GM21737 (cell line): ENCODE results near the gene BBLN.
A peak's percentile ranks its signal among the peaks of the same experiment; 100 is the strongest.
"Not testable (repeated sequence)": the region's sequence is repeated elsewhere in the genome, so short reads cannot be mapped to it uniquely, and the experiment has no call there.

Experiments
- ATAC-seq: cut with Tn5 transposase; IDR thresholded peaks from one replicate; pipeline ENCODE4 v1.9.1; 2021; ENCODE audit warnings: mild to moderate bottlenecking, moderate library complexity; ENCODE audit not compliant: unreplicated experiment

BBLN gene

GRCh38 chr9:128124451-128124850 lies 35.6 kb upstream of the BBLN start:
- no peak for ATAC-seq

DNA sequence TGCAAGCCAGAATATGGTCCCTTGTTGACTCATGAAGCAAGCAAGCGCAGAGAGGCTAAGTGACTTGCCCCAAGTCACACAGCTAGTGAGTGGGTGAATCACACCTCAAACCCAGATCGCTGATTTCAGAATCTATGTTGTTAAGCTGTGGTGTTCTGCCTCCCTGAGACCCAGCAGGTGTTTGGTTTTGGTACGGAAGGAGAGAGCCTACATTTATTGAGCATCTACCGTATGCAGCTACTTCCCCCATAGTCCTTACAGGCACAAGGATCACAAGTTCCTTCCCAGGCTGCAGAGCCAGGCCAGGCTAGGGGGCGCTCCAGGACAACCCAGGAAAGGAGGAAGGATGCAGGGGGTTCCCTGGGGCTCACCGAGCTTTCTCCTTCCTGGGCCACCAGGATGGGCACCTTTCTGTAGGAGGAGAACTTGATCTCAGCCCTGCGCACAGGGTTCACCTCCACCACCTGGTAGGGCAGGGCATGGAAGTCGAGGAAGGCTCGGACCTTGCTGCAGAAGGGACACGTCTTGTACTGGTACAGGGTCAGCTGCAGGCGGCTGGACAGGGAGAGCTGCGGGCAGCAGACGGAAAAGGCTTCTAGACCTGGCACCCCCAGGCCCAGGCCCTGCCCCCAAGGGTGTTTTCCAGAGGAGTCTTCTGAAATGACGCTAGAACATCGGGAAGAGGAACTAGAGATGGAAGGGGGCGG lies 35.0 kb upstream of the BBLN start:
- no peak for ATAC-seq

- no peak for ATAC-seq
Measured at GRCh38 chr9:128125580-128126354, 34.3 kb upstream of the BBLN start.

GRCh38 chr9:128127568-128127989 lies 32.5 kb upstream of the BBLN start, which contains the start of gene PTGES2:
TSS of gene PTGES2 (minus strand) at chr9:128127729. CDS start at chr9:128127717, 12 bp downstream.
- ATAC-seq: peak; percentile 68

- peak; percentile 57 for ATAC-seq
Measured at GRCh38 chr9:128127990-128128835, 31.9 kb upstream of the BBLN start.

- ATAC-seq: no peak
Measured at GRCh38 chr9:128128836-128129590, 31.1 kb upstream of the BBLN start.

DNA sequence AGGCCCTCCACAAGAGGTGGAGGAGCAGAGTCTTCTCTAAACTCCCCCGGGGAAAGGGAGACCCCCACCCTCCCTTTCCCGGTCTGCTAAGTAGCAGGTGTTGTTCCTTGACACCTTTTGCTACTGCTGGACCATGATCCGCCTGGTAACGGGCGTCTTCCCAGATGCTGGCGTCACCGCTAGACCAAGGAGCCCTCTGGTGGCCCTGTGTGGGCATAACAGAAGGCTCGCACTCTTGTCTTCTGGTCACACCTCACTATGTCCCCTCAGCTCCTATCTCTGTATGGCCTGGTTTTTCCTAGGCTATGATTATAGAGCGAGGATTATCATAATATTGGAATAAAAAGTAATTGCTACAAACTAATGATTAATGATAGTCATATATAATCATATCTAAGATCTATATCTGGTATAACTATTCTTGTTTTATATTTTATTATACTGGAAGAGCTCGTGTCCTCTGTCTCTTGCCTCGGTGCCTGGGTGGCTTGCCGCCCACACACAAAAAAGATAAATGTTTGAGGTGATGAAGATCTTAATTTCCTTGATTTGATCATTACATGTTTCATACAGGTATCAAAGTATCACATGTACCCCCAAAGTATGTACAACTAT lies 30.0 kb upstream of the BBLN start:
- ATAC-seq: not testable (repeated sequence)

- not testable (repeated sequence) for ATAC-seq
Measured at GRCh38 chr9:128130651-128131050, 29.4 kb upstream of the BBLN start.

- not testable (repeated sequence) for ATAC-seq
Measured at GRCh38 chr9:128131346-128131745, 28.7 kb upstream of the BBLN start.

GRCh38 chr9:128132139-128132538 lies 27.9 kb upstream of the BBLN start:
- not testable (repeated sequence) for ATAC-seq

DNA sequence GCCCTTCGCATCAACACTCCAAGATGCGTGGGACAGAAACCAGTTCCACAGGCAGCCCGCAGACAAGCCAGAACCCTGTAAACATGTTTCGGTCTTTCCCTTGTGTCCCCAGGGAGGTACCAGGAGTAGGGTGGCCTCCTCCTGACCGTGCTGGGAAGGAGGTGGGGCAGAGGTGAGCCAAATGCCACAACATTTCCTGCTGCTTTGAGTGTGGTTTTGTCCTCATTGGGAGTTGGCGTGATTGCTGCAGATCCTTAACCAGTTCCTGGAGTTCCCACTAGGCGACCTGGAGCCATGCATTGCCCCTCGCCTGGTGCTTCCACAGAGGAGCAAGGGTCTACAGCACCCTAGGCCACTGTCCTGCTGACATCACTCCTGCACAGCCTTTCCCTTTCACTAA lies 24.5 kb upstream of the BBLN start:
- ATAC-seq: not testable (repeated sequence)

DNA sequence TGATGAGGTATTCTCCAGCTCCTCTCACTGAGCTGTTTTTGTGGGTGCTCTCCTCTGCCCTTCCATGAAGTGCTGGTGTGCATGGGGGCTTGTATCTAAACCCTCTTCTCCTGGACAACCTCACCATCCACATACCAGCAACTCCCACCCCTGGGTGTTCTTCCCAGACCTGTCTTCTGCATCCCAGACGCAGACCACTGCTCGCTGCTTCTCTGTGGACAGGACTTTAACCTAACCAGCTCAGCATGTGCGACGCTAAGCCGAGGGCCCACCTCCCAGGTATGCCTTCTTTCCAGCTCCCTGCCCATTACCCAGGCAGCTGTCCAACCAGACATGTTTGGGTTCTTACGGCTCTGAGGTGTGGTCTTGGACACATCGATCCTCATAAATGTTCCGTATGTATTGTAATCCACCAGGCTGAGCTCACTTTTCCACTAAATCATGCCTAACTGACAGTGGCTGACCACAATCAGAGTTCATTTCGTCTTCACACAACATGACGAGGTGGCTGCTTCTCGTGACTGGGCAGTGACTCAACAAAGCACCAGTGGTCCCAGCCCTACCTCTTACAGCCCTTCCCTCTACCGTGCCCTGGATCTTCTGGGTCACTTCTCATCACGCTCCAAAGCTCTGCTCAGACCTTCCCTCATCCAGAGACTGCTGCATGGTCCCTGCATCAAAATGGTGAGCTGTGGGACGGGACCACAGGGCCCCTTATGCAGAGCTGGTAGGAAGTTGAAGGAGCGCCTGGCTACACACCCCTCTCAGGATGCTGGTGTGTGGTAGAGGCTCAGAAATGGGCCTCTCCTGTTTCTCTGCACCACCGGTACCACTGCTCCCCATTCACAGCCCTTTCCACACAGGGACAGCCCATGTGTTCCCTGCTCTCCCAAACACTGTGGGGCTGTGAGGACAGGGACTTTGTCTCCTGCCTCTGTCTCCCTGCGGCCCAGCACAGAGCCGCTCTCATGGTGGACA lies 23.0 kb upstream of the BBLN start:
- ATAC-seq: no peak

GRCh38 chr9:128138001-128138400 lies 22.1 kb upstream of the BBLN start:
- no peak for ATAC-seq

- no peak for ATAC-seq
Measured at GRCh38 chr9:128139621-128140020, 20.4 kb upstream of the BBLN start.

DNA sequence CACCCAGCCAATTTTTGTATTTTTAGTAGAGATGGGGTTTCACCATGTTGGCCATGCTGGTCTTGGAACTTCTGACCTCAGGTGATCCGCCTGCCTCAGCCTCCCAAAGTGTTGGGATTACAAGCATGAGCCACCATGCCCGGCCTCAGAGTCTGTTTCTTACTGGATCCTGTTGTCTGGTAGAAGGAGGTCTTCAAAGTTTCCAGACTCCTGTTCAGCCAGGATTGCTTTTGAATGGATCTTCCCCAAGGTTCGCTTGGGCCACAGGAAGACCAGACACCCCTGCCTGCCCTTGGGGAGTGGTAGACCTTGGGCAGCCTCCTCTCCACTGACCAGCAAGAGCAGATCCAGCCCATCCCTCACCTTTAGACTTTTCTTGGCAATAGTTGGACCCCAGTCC lies 18.5 kb upstream of the BBLN start:
- ATAC-seq: no peak

GRCh38 chr9:128142061-128142460 lies 18.0 kb upstream of the BBLN start:
- no peak for ATAC-seq

DNA sequence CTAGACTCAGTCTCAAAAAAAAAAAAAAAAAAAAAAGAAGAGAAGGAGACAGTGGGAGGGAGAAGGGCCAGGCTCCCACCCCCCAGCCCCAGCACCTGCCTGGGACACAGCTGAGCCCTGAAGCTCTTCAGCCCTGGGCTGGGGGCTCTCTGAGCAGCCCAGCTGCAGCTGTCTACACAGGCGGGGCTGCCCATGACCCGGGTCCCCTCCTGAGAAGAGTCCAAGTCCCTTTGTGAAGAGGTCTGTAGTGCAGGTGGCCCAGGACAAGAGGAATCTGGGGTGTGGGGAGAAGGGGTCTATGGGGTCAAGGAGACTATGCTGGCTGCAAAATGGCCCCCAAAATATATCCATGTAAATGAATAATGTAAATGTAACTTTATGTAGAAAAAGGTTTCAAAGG lies 17.5 kb upstream of the BBLN start:
- ATAC-seq: no peak

DNA sequence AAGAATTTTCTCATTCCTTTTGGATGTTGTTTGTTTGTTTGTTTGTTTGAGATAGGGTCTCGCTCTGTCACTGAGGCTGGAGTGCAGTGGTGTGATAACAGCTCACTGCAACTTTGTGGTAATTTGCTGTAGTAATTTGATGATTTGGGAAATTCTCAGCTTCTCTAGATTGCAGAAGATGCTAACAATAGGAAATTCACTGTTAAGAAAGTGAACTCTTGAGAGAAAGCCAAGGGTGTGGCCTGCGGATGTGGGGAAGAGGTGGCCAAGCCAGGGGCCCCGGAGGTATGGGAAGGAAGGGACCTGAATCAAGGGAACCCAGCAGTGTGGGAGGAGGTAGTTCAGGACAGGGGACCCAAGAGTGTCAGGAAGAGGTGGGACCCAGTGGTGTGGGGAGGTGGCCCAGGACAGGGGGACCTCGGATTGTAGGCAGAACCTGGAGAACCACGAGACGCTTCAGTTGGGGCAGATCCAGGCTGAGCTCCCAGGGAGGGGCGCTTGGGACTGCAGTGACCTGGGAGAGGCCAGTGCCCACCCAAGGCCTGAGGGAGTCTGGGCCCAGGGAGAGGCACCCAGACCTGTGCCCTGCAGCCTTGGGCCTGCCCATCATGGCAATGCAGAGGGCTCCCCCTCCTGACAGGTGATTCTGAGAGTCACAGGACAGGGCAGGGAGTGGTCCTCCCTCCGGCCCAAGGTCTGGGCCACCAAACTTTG lies 16.4 kb upstream of the BBLN start:
- ATAC-seq: no peak
